ENCODE measurements around the gene FAM199X.

The FAM199X gene

GRCh38 chrX:104165894-104166734, at the start of gene FAM199X:
FAM199X (plus strand) TSS chrX:104166453; CDS start chrX:104166786, 333 bp downstream.
- peak; percentile 81 for DNase-seq

DNA sequence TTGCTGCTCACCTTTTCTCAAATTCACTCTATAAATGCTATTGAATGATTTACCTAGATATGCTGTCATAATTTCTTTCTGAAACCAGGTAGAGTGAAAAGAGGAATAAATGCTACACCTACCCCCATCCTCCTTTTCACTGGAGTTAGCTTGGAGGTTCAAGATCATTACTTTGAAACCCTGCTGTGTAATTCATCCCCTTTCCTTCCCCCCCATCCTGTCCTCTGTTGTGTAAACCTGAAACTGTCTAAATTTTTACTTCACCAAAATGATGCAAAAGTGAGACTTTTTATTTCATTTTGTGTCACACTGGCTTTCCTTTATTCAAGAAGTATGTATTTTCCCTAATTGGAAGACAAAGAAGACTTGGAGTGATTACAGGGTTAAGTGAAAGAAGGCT, 48.5 kb upstream of the FAM199X start:
- no peak for DNase-seq

GRCh38 chrX:104118765-104119164, 47.5 kb upstream of the FAM199X start:
- DNase-seq: no peak

- DNase-seq: no peak
Measured at GRCh38 chrX:104122829-104123228, 43.4 kb upstream of the FAM199X start.

- no peak for DNase-seq
Measured at GRCh38 chrX:104126856-104127255, 39.4 kb upstream of the FAM199X start.

DNA sequence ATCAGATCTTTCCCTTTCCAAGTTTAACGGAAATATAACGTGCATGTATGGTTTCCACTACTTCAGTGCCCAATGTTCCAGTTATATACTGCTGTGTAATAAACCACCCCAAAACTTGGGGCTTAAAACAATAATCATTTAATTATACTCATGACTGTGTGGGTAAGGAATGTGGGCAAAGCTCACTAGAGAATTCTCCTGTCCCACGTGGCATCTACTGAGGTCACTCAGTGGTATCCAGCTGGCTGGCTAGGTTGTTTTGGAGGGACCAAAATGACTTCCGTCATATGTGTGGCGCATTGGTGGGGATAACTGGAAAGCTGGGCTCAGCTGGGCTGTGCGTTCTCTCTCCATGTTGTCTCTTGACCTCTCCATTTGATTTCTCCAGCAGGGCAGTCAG, 35.4 kb upstream of the FAM199X start:
- no peak for DNase-seq

GRCh38 chrX:104134583-104135261, 31.5 kb upstream of the FAM199X start:
- no peak for DNase-seq

DNA sequence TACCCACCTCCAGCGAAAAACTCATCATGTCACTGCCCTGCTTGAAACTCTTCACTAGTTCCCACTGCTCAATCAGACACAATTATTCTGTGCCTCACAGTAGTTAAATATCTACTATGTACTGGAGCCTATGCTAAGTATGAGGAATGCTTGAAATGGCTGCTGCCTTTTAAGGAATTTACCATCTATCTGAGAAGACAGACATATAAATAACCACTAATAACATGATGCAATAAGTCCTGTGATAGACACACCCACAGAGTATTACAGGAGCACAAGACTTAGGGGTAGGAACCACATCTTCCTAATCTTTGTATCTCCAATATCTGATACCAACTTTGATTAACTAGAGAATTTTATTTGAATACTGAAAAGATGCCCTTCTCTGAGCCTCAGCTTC, 30.6 kb upstream of the FAM199X start:
- no peak for DNase-seq

GRCh38 chrX:104136241-104137019, 29.8 kb upstream of the FAM199X start:
- DNase-seq: peak; percentile 52

DNA sequence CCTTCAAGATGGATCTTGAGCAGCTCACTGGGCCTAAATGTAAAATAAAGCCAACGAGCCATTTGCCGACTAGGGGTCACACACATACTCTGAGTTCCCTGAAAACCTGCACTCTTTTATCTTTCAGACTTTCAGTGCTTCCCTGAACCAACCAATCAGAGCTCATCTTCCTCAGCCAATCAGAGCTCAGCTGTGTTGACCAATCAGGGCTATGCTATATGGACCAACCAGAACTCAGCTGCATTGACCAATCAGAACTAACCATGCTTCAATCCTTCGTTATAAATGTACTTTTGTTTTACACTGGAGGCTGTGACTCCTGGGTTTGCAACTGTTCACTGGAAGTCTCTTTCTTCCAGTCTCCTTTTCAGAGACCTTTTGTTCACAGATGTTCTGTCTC, 28.8 kb upstream of the FAM199X start:
- no peak for DNase-seq

GRCh38 chrX:104141087-104141760, 25.0 kb upstream of the FAM199X start:
- no peak for DNase-seq

DNA sequence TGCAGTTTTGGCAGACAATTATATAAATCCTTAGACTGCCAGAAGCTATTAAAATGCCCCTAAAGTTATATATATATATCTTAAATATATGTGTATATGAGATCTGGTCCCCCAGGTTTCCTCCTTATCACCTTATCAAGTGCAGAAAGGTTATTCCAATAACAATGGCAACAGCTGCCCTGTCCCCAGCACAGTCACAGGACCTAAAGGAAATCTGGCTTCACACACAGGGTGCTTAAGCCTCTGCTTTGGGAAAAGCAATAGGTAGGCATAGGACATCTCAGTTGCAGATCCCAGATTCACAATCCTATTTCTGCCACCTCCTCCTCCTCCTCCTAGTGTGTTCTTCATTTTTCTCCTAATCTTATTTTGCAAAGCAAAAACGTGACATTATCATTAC, 15.2 kb upstream of the FAM199X start:
- DNase-seq: no peak

DNA sequence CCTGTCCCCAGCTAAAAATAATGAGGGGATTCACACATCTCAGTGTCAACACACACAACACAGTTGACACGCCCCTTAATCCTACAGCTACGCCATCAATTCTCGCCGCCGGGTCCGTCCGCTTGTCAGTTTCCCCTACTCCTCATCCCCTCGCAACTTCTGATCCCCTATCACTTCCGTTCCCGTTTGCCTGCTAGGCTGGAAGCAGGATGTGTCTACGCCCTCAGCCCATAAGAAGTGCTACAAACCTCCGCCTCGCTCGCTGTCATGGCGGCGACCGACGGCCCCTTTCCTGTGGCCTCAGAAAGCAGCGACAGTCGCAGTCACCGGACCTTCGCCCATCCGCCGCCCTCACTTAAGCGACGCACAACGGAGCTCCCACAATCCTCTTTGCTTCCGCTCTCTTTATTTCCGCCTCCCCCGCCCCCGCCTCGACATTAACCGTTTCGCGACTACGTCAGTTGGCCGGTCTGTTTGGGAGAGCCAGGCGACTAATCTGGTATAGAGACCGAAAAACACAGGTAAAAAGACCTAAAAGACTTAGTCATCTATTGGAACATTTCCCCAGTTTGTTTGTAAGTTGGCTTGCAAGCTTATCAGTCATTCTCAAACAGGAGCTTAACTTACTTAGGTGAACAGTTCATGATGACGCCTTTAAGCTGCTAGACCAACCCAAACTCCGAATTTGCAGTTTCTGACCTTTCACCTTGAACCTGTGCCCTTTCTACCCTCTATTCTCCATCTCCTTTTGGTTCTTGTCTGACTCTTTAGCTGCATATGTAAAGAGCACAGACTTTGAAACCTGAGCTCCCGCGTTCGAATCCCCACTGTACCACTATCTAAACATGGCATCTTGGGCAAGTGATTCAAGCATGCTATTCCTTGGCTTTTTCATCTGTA, 9.4 kb upstream of the FAM199X start, which contains the start of gene SLC25A53:
SLC25A53 (minus strand) TSS at position 380 of the 900 bp plus-strand sequence. CDS start 51,752 bp downstream, outside the sequence.
- peak; percentile 65 for DNase-seq

DNA sequence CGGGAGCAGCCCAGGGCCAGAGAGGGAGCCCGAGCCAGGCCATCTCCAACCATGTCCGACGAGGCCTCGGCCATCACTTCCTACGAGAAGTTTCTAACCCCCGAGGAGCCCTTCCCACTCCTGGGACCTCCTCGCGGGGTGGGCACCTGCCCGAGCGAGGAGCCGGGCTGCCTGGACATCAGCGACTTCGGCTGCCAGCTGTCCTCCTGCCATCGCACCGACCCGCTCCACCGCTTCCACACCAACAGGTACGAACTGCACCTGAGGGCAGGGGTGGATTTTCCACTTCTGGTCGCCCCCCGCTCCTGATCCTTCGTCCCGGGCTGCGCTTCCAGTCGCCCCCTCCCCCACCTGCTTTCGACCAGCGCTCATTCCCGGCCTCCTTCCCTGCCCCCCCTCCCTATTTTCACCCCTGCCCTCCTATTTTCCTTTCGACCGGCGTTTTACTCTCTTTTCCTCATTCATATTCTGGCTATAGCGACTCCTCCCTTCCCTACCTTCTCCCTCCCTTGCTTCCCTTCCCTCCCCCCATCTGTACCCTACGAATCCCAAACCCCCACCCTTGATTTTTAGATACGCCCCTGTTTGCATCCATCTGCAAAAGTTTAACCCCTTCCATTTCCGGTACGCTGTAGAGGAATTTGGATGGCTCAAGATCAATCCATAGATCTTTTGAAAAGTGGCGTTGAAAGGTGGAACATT, 633 bp downstream of the FAM199X start:
- no peak for DNase-seq

DNA sequence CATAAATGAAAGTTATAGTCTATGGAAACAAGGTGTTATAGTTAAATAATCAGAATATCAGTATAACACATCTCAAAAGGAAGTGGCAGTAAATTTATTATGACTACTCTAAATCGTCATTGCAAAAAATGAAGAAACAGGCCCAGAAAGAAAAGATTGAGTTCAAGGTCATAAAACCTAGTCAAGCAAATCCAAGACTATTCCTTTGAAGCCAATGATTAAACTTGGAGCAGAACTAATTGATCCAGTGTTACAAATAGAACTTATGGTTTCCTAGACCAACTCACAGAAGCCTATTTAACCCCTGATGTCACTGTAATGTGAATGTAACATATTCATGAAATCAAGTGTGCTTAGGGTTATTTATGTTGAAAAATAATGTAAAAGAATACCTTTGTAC, 1.9 kb downstream of the FAM199X start:
- no peak for DNase-seq

GRCh38 chrX:104172121-104172520, 5.9 kb downstream of the FAM199X start:
- DNase-seq: no peak

- DNase-seq: no peak
Measured at GRCh38 chrX:104172788-104173187, 6.5 kb downstream of the FAM199X start.

DNA sequence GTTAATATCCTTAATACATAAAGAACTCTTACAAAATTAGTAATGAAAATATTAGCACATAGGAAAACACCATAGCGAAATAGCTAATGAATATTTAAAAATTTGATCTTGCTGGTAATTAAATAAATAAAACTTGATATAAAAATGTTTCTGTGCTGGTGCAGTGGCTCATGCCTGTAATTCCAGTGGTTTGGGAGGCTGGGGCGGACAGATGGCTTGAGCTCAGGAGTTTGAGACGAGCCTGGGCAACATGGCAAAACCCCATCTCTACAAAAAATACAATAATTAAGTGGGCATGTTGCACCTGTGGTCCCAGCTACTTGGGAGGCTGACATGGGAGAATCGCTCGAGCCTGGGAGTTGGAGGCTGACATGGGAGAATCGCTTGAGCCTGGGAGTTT, 7.6 kb downstream of the FAM199X start:
- no peak for DNase-seq

- no peak for DNase-seq
Measured at GRCh38 chrX:104183685-104184084, 17.4 kb downstream of the FAM199X start.

GRCh38 chrX:104187931-104188330, 21.7 kb downstream of the FAM199X start:
- no peak for DNase-seq

- DNase-seq: no peak
Measured at GRCh38 chrX:104189837-104190236, 23.6 kb downstream of the FAM199X start.
